ENCODE results near the gene TSPAN11. TPM values are rescaled to one million over a fixed set of nuclear protein-coding genes. Genes with fewer than 3 reads are reported as not detected.

The TSPAN11 gene
- total and polyA plus RNA-seq, 2 donors (not counting 3 experiments of a cell fraction or from before 2014, with no cell fraction given), result 2.1 to 3.9 TPM

- Histone ChIP-seq H2AFZ (ENCODE audit: low read depth, low read length) (no peak overlapping the region), H3K9me1 (replicated peaks; ENCODE audit: control insufficient read depth, extremely low read depth, insufficient read depth, low read length) (no peaks in the 10 kb centered on the region), H3K9me3 (replicated peaks; ENCODE audit: control insufficient read depth, insufficient read depth, low read length) (no peaks in the 10 kb centered on the region), H3K4me1 (ENCODE audit: control insufficient read depth, extremely low read depth, insufficient read depth, low read length) (no peaks in the 10 kb centered on the region), H3K9ac (replicated peaks; ENCODE audit: extremely low read depth, insufficient read depth, low read length) (no peak overlapping the region), H3K4me2 (ENCODE audit: insufficient read depth, low read length) (no peak overlapping the region), H4K20me1 (replicated peaks; ENCODE audit: control insufficient read depth, extremely low read depth, insufficient read depth, low read length) (no peaks in the 10 kb centered on the region), H3K27me3 (ENCODE audit: control insufficient read depth in 2 of 2, insufficient read depth in 2 of 2, low read length in 2 of 2) (peaks cover 0 to 2% of the 10 kb centered on the region in 2 experiments), H3K36me3 (ENCODE audit: control insufficient read depth in 2 of 2, extremely low read depth in 1 of 2, insufficient read depth in 2 of 2, low read length in 2 of 2) (no peaks in the 10 kb centered on the region), H3K79me2 (ENCODE audit: control insufficient read depth, insufficient read depth, low read length) (no peaks in the 10 kb centered on the region), H3K27ac (ENCODE audit: insufficient read depth, low read depth, low read length) (no peak overlapping the region), H3K4me3 (replicated peaks in 1 of 3; ENCODE audit: insufficient read depth in 1 of 3, low read depth in 1 of 3, low read length in 3 of 3) (no peak overlapping the region)
- ChIA-PET POLR2A (no interaction called here), CTCF (no interaction called here)
- DNase-seq (ENCODE audit: low read depth, low spot score), result no peak
- no TSS peak for BruUV-seq (replicated peaks)
- dilution Hi-C loops (cut with MboI; ENCODE audit: extremely low pct_ligation_motif_present, low sequenced_read_pairs) (no loop called here), intact Hi-C loops (cut with micrococcal nuclease) (no loop called here)
- TF ChIP-seq MYC (IDR thresholded peaks at IDR 0.05; ENCODE audit: low read depth, low read length) (no peak), POLR2AphosphoS5 (IDR thresholded peaks at IDR 0.05; ENCODE audit: insufficient read depth, low read depth, low read length) (no peak), GATA2 (IDR thresholded peaks at IDR 0.05; ENCODE audit: insufficient read depth, insufficient read length, low read depth, low read length) (no peak)
- FAIRE-seq, result no peak
These were observed 102.9 kb downstream of the TSPAN11 start for GRCh38 chr12:31029468-31029867.

GRCh38 chr12:31029916-31030562 lies 103.5 kb downstream of the TSPAN11 start:
- Histone ChIP-seq H3K9ac (replicated peaks; ENCODE audit: extremely low read depth, insufficient read depth, low read length) (no peak overlapping the region), H2AFZ (ENCODE audit: low read depth, low read length) (no peak overlapping the region), H4K20me1 (replicated peaks; ENCODE audit: control insufficient read depth, extremely low read depth, insufficient read depth, low read length) (no peaks in the 10 kb centered on the region), H3K9me1 (replicated peaks; ENCODE audit: control insufficient read depth, extremely low read depth, insufficient read depth, low read length) (no peaks in the 10 kb centered on the region), H3K4me3 (replicated peaks in 1 of 3; ENCODE audit: insufficient read depth in 1 of 3, low read depth in 1 of 3, low read length in 3 of 3) (no peak overlapping the region), H3K79me2 (ENCODE audit: control insufficient read depth, insufficient read depth, low read length) (no peaks in the 10 kb centered on the region), H3K9me3 (replicated peaks; ENCODE audit: control insufficient read depth, insufficient read depth, low read length) (no peaks in the 10 kb centered on the region), H3K4me1 (ENCODE audit: control insufficient read depth, extremely low read depth, insufficient read depth, low read length) (no peaks in the 10 kb centered on the region), H3K27ac (ENCODE audit: insufficient read depth, low read depth, low read length) (no peak overlapping the region), H3K36me3 (ENCODE audit: control insufficient read depth in 2 of 2, extremely low read depth in 1 of 2, insufficient read depth in 2 of 2, low read length in 2 of 2) (no peaks in the 10 kb centered on the region), H3K27me3 (ENCODE audit: control insufficient read depth in 2 of 2, insufficient read depth in 2 of 2, low read length in 2 of 2) (peaks cover 0 to 2% of the 10 kb centered on the region in 2 experiments), H3K4me2 (ENCODE audit: insufficient read depth, low read length) (no peak overlapping the region)
- no peak for FAIRE-seq
- POLR2A ChIA-PET, result no interaction called here
- dilution Hi-C loops (cut with MboI; ENCODE audit: extremely low pct_ligation_motif_present, low sequenced_read_pairs) (no loop called here), intact Hi-C loops (cut with micrococcal nuclease) (loop anchor here (5.0 kb wide), 1 partner anchor 43 kb away; no protein-coding TSS in a partner anchor)
- no peak for DNase-seq (ENCODE audit: low read depth, low spot score)
- no TSS peak for BruUV-seq (replicated peaks)
- CTCF ChIA-PET, result interaction anchor here (1.5 kb wide), 1 partner anchor 44 kb away, joined by 4 read pairs; no protein-coding TSS in a partner anchor
- no peak for TF ChIP-seq EZH2 (IDR thresholded peaks at IDR 0.05; ENCODE audit: borderline replicate concordance, low read depth, low read length, severe bottlenecking)
- TF ChIP-seq MYC (IDR thresholded peaks at IDR 0.05; ENCODE audit: low read depth, low read length), result no peak
- TF ChIP-seq POLR2A (IDR thresholded peaks at IDR 0.05; ENCODE audit: low read depth, low read length), result no peak
- no peak for TF ChIP-seq FOS (IDR thresholded peaks at IDR 0.05; ENCODE audit: borderline replicate concordance, insufficient read depth, low read length)
- TF ChIP-seq, protein P1, sequence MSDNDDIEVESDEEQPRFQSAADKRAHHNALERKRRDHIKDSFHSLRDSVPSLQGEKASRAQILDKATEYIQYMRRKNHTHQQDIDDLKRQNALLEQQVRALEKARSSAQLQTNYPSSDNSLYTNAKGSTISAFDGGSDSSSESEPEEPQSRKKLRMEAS (IDR thresholded peaks at IDR 0.05; ENCODE audit: insufficient read depth, insufficient read length), result no peak
- TF ChIP-seq, protein P2, sequence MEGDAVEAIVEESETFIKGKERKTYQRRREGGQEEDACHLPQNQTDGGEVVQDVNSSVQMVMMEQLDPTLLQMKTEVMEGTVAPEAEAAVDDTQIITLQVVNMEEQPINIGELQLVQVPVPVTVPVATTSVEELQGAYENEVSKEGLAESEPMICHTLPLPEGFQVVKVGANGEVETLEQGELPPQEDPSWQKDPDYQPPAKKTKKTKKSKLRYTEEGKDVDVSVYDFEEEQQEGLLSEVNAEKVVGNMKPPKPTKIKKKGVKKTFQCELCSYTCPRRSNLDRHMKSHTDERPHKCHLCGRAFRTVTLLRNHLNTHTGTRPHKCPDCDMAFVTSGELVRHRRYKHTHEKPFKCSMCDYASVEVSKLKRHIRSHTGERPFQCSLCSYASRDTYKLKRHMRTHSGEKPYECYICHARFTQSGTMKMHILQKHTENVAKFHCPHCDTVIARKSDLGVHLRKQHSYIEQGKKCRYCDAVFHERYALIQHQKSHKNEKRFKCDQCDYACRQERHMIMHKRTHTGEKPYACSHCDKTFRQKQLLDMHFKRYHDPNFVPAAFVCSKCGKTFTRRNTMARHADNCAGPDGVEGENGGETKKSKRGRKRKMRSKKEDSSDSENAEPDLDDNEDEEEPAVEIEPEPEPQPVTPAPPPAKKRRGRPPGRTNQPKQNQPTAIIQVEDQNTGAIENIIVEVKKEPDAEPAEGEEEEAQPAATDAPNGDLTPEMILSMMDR (IDR thresholded peaks at IDR 0.05; ENCODE audit: extremely low read depth in 1 of 2, insufficient read depth in 1 of 2, low read depth in 1 of 2, low read length in 2 of 2), result no peak
